ENCODE measurements around the gene ABHD2. TPM values are rescaled to one million over a fixed set of nuclear protein-coding genes. Genes with fewer than 3 reads are reported as not detected.

Gene ABHD2
- total and polyA plus RNA-seq, 9 of the 15 experiments (the other 6 are each of a cell fraction or from before 2014, with no cell fraction given): 16.9 to 99.8 (median 47.5) TPM

DNA sequence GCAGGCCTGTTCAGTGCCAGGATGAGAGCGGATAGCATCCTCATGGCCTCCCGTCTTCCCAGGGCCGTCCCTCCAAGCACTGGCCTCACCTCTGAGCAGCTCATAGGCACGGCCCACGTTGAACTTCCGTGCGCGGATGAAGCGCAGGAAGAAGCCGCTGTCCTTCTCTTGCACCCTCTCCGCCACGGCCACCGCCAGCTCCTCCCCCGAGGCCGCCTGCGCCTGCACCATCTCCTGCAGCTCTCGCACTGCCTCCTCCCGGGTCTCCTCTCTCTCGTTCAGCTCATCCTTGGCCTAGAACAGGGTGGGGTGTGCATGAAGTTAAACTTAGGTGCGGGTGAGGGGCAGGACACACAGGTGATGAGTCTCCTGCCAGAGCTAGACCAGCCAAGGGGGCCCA lies 128.8 kb downstream of the ABHD2 start:
- H3K27me3 ChIP-seq (ENCODE audit: control insufficient read depth in 2 of 2, insufficient read depth in 2 of 2, low read length in 2 of 2): peaks cover 31 to 46% of the 10 kb centered on the region in 2 experiments
- TF ChIP-seq SUPT5H (IDR thresholded peaks at IDR 0.05) (no peak), SREBF1 (IDR thresholded peaks at IDR 0.05; ENCODE audit: borderline replicate concordance, low read depth, low read length) (no peak), ZNF41 (CRISPR knock-in tag; conservative IDR thresholded peaks at IDR 0.05) (no peak), SRSF9 (IDR thresholded peaks at IDR 0.05; ENCODE audit: borderline replicate concordance, low read depth, low read length) (no peak), FIP1L1 (IDR thresholded peaks at IDR 0.05; ENCODE audit: low read depth, low read length, poor library complexity, severe bottlenecking) (no peak), FOSL1 (tag; conservative IDR thresholded peaks at IDR 0.05) (no peak), ZNF408 (CRISPR knock-in tag; IDR thresholded peaks at IDR 0.05; ENCODE audit: low read depth) (no peak), MED1 (CRISPR knock-in tag; IDR thresholded peaks at IDR 0.05; ENCODE audit: borderline replicate concordance) (no peak), DPF2 (IDR thresholded peaks at IDR 0.05) (no peak), ZNF778 (CRISPR knock-in tag; IDR thresholded peaks at IDR 0.05) (no peak)
- TF ChIP-seq, protein P1, sequence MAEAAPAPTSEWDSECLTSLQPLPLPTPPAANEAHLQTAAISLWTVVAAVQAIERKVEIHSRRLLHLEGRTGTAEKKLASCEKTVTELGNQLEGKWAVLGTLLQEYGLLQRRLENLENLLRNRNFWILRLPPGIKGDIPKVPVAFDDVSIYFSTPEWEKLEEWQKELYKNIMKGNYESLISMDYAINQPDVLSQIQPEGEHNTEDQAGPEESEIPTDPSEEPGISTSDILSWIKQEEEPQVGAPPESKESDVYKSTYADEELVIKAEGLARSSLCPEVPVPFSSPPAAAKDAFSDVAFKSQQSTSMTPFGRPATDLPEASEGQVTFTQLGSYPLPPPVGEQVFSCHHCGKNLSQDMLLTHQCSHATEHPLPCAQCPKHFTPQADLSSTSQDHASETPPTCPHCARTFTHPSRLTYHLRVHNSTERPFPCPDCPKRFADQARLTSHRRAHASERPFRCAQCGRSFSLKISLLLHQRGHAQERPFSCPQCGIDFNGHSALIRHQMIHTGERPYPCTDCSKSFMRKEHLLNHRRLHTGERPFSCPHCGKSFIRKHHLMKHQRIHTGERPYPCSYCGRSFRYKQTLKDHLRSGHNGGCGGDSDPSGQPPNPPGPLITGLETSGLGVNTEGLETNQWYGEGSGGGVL (CRISPR knock-in tag; IDR thresholded peaks at IDR 0.05): no peak
- TF ChIP-seq, protein P2, sequence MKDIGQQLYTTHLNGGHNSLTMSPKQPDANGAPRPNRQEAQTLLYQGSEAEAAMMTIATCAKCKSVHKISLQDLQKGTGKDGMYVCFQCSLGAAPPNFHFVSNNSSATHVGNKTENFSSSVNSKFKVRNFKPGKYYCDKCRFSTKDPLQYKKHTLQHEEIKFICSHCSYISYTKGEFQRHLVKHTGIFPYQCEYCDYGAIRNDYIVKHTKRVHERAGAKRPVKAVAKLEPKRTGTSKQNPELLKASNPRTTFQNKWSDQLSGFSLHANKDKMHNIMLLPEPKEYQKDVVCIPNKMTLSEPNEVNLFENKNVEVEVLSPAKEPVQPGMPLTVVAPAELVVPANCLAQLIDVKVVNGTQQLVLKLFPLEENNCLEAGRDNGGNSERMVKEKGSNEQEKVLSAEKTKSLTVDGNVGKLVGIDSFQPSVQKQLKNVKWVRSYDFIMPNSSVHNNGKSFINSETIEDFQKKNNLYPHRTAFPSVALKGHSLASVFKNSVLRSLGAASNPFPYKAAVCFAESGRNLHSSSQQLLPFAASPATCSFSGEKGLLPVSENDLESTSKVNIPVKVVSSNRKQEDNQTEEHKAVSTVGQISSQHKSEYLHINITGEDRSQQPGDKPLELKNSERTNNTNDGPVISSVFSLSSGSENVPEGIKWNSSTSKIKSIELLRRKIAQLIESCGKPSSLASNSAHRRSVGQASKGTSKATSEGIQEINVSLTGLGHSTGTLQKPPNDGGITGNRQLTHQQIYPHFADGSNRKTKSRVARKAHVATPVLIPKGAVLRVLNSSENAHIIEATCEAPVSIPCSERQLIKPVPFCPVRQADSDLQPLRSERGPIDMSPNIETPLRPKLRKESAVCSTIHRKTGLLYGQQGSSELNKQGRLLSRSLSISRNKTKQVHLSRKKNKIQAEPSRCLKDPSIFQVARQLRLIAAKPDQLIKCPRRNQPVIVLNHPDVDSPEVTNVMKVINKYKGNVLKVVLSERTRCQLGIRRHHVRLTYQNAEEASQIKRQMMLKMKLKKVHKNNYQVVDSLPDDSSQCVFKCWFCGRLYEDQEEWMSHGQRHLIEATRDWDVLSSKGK (CRISPR knock-in tag; IDR thresholded peaks at IDR 0.05): no peak
- no peaks in the 10 kb centered on the region for H4K20me1 ChIP-seq (replicated peaks; ENCODE audit: control insufficient read depth, insufficient read depth, low read length)
- no peaks in the 10 kb centered on the region for H3K9me3 ChIP-seq (replicated peaks; ENCODE audit: control insufficient read depth, insufficient read depth, low read depth, low read length)
- H3K27ac ChIP-seq (ENCODE audit: extremely low read depth, low read depth, low read length): no peak overlapping the region
- H3K4me3 ChIP-seq: no peak overlapping the region
- peaks cover 0 to 9% of the 10 kb centered on the region in 2 experiments; a peak in 3 of 5 replicates for H3K4me1 ChIP-seq (replicated peaks in 1 of 2; ENCODE audit: control insufficient read depth in 2 of 2, insufficient read depth in 2 of 2, low read length in 2 of 2)
- no peak overlapping the region for H2AFZ ChIP-seq (ENCODE audit: low read depth, low read length)
- ATAC-seq (no peak), DNase-seq (ENCODE audit: extremely low read depth in 1 of 4, low spot score in 3 of 4) (no peak), FAIRE-seq (no peak)
- ChIA-PET POLR2A (interaction anchor here (1.0 kb wide), 1 partner anchor 17 kb away, joined by 5 read pairs; no protein-coding TSS in a partner anchor), CTCF (ENCODE audit: low intra/inter-chr PET ratio) (no interaction called here)
- in situ Hi-C loops (cut with MboI): no loop called here
- BruUV-seq (replicated peaks): no TSS peak
- no peaks in the 10 kb centered on the region for H3K79me2 ChIP-seq (ENCODE audit: control insufficient read depth, insufficient read depth, low read length)
- 12% methylated on average over 17 of the region's 20 CpGs for WGBS (ENCODE audit: insufficient coverage, low coverage, missing lambda C conversion rate)
- no peak overlapping the region for H3K4me2 ChIP-seq (ENCODE audit: insufficient read depth, low read length)
- intact Hi-C loops (cut with micrococcal nuclease): no loop called here
- H3K36me3 ChIP-seq (ENCODE audit: control insufficient read depth, insufficient read depth, low read length): no peaks in the 10 kb centered on the region
- H3K9ac ChIP-seq (ENCODE audit: insufficient read depth in 1 of 2, low read depth in 2 of 2, low read length in 2 of 2): no peak overlapping the region; a peak in 1 of 4 replicates
- no peaks in the 10 kb centered on the region for H3K9me1 ChIP-seq (ENCODE audit: control insufficient read depth, insufficient read depth, low read length)
